ENCODE data around the gene PCSK9. TPM values are rescaled to one million over a fixed set of nuclear protein-coding genes. Genes with fewer than 3 reads are reported as not detected.

PCSK9 gene
- total and polyA plus RNA-seq, 9 of the 15 experiments (the other 6 are each of a cell fraction or from before 2014, with no cell fraction given), result 3.2 to 58.6 (median 24.7) TPM

DNA sequence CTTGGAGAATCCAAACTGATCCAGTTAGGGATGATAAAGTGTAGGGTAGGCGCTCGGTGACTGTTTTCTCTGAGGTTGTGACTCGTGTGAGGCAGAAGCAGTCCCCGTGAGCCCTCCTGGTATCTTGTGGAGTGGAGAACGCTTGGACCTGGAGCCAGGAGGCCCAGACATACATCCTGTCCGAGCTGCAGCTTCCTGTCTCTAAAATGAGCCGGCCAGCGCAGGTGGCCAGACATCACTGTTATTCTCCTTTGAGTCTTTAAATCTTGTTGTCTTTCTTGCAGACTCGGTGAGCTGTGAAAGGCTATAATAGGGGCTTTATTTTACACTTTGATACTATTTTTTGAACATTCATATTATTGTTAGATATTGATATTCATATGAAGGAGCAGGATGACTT is 12.3 kb downstream of the PCSK9 start (continued):
- TF ChIP-seq, protein P1, sequence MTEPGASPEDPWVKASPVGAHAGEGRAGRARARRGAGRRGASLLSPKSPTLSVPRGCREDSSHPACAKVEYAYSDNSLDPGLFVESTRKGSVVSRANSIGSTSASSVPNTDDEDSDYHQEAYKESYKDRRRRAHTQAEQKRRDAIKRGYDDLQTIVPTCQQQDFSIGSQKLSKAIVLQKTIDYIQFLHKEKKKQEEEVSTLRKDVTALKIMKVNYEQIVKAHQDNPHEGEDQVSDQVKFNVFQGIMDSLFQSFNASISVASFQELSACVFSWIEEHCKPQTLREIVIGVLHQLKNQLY (CRISPR knock-in tag; conservative IDR thresholded peaks at IDR 0.05), result no peak
- TF ChIP-seq HIVEP1 (CRISPR knock-in tag; IDR thresholded peaks at IDR 0.05), result no peak

DNA sequence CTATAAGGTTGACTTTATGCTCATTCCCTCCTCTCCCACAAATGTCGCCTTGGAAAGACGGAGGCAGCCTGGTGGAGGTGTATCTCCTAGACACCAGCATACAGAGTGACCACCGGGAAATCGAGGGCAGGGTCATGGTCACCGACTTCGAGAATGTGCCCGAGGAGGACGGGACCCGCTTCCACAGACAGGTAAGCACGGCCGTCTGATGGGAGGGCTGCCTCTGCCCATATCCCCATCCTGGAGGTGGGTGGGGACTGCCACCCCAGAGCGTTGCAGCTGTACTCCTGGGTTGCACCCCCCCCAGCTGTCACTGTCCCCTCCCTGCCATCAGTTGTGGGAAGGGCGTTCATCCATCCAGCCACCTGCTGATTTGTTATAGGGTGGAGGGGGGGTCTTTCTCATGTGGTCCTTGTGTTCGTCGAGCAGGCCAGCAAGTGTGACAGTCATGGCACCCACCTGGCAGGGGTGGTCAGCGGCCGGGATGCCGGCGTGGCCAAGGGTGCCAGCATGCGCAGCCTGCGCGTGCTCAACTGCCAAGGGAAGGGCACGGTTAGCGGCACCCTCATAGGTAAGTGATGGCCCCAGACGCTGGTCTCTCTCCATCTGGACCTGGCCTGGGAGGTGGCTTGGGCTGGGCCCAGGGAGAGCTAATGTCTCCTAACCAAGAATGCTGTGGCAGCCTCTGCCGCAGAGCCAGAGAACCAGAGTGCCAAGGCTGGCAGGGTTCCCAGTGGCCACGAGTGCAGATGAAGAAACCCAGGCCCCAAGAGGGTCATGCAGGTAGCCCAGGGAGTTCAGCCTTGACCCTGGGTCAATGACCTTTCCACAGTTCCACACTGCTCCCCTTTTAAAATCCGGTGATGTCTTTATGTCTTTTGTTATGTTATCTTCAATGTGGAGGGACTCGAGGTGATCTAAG is 13.1 kb downstream of the PCSK9 start:
- TF ChIP-seq ZNF586 (CRISPR knock-in tag; conservative IDR thresholded peaks at IDR 0.05) (no peak), KDM5B (IDR thresholded peaks at IDR 0.05; ENCODE audit: insufficient replicate concordance, low read depth, low read length) (no peak), MAFG (tag; conservative IDR thresholded peaks at IDR 0.05) (no peak), CBX3 (IDR thresholded peaks at IDR 0.05; ENCODE audit: borderline replicate concordance in 1 of 2, low read length in 2 of 2) (no peak), POLR2G (IDR thresholded peaks at IDR 0.05; ENCODE audit: low read depth, low read length) (peak; percentile 38; the same call in 1 of the 2 replicates), ZNF282 (CRISPR knock-in tag; IDR thresholded peaks at IDR 0.05) (no peak), RBFOX2 (IDR thresholded peaks at IDR 0.05; ENCODE audit: low read depth, low read length) (0 out of 2 replicates have a peak, but pooled peaks have one; percentile 32), SRSF9 (IDR thresholded peaks at IDR 0.05; ENCODE audit: borderline replicate concordance, low read depth, low read length) (no peak)
- TF ChIP-seq, protein P2, sequence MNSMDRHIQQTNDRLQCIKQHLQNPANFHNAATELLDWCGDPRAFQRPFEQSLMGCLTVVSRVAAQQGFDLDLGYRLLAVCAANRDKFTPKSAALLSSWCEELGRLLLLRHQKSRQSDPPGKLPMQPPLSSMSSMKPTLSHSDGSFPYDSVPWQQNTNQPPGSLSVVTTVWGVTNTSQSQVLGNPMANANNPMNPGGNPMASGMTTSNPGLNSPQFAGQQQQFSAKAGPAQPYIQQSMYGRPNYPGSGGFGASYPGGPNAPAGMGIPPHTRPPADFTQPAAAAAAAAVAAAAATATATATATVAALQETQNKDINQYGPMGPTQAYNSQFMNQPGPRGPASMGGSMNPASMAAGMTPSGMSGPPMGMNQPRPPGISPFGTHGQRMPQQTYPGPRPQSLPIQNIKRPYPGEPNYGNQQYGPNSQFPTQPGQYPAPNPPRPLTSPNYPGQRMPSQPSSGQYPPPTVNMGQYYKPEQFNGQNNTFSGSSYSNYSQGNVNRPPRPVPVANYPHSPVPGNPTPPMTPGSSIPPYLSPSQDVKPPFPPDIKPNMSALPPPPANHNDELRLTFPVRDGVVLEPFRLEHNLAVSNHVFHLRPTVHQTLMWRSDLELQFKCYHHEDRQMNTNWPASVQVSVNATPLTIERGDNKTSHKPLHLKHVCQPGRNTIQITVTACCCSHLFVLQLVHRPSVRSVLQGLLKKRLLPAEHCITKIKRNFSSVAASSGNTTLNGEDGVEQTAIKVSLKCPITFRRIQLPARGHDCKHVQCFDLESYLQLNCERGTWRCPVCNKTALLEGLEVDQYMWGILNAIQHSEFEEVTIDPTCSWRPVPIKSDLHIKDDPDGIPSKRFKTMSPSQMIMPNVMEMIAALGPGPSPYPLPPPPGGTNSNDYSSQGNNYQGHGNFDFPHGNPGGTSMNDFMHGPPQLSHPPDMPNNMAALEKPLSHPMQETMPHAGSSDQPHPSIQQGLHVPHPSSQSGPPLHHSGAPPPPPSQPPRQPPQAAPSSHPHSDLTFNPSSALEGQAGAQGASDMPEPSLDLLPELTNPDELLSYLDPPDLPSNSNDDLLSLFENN (IDR thresholded peaks at IDR 0.05; ENCODE audit: low read depth in 2 of 2, low read length in 2 of 2), result no peak
- ChIA-PET CTCF (ENCODE audit: low intra/inter-chr PET ratio) (no interaction called here), POLR2A (interaction anchor here (1.3 kb wide), 1 partner anchor 14 kb away, joined by 3 read pairs; no protein-coding TSS in a partner anchor)
- no peak overlapping the region for H3K4me3 ChIP-seq
- WGBS (ENCODE audit: insufficient coverage, low coverage, missing lambda C conversion rate), result 79% methylated on average over 29 of the region's 29 CpGs
- no TSS peak for BruUV-seq (replicated peaks)
- H3K9ac ChIP-seq (ENCODE audit: insufficient read depth in 1 of 2, low read depth in 2 of 2, low read length in 2 of 2), result peak overlapping the region in 1 of 2 experiments; percentile 20; a peak in 1 of 4 replicates
- H2AFZ ChIP-seq (ENCODE audit: low read depth, low read length), result no peak overlapping the region
- in situ Hi-C loops (cut with MboI), result no loop called here
- H4K20me1 ChIP-seq (replicated peaks; ENCODE audit: control insufficient read depth, insufficient read depth, low read length), result no peaks in the 10 kb centered on the region; the same call in 1 of the 2 replicates
- H3K27ac ChIP-seq (ENCODE audit: extremely low read depth, low read depth, low read length), result no peak overlapping the region
- no peak for DNase-seq (ENCODE audit: extremely low read depth in 1 of 4, low spot score in 3 of 4)
- no peak overlapping the region for H3K4me2 ChIP-seq (ENCODE audit: insufficient read depth, low read length)
- H3K9me3 ChIP-seq (replicated peaks; ENCODE audit: control insufficient read depth, insufficient read depth, low read depth, low read length), result no peaks in the 10 kb centered on the region
- no peak for FAIRE-seq
- no peaks in the 10 kb centered on the region for H3K9me1 ChIP-seq (ENCODE audit: control insufficient read depth, insufficient read depth, low read length)
- H3K27me3 ChIP-seq (ENCODE audit: control insufficient read depth in 2 of 2, insufficient read depth in 2 of 2, low read length in 2 of 2), result no peaks in the 10 kb centered on the region
- intact Hi-C loops (cut with micrococcal nuclease), result no loop called here
- ATAC-seq, result no peak
- peaks cover 6% of the 10 kb centered on the region; the same call in 2 of the 3 replicates for H3K79me2 ChIP-seq (ENCODE audit: control insufficient read depth, insufficient read depth, low read length)
- H3K36me3 ChIP-seq (ENCODE audit: control insufficient read depth, insufficient read depth, low read length), result peaks cover 94% of the 10 kb centered on the region; the same call in 2 of the 3 replicates
- H3K4me1 ChIP-seq (replicated peaks in 1 of 2; ENCODE audit: control insufficient read depth in 2 of 2, insufficient read depth in 2 of 2, low read length in 2 of 2), result peaks cover 0 to 5% of the 10 kb centered on the region in 2 experiments; a peak in 2 of 5 replicates
